Measurements from ENCODE around the gene RNF224. TPM values are rescaled to one million over a fixed set of nuclear protein-coding genes. Genes with fewer than 3 reads are reported as not detected.
A peak's percentile ranks its signal among the peaks of the same experiment; 100 is the strongest.
"Not testable (repeated sequence)": the region's sequence is repeated elsewhere in the genome, so short reads cannot be mapped to it uniquely, and the experiment has no call there.

Gene RNF224
- total RNA-seq, 4 donors from 2014 or later = 0.21 TPM; not detected in 3

DNA sequence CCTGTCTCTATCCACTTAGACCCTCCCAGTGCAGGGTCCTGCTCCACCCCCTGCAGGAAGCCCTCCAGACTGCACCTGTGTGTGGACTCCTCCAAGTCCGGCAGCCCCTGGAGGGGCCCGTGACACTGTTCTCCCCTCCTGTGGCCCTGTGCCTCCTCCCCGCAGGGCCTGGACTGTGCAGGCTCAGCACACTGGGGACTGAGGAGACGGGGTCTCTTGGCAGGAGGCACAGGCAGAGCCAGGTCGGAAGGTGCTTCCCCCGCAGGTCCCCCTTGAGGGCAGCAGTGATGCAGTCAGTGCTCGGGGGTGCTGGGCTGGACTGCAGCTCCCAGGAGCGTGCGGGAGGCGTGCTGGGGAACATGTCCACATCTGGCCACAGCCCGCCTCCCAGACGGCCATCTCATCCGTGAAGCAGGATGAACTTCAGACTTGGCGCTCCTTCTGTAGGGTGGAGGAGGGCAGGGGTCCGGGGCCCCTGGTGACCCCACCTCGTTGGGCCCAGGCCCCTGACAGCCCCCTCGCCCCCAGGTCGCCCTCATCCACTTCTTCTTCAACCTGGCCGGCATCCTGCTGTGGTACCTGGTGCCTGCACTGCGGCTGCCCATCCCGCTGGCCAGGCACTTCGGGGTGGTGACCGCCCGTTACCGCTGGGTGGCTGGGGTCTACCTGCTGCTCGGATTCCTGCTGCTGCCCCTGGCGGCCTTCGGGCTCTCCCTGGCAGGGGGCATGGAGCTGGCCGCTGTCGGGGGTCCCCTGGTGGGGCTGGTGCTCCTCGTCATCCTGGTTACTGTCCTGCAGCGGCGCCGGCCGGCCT, 8.3 kb downstream of the RNF224 start:
- H3K27ac ChIP-seq = peak overlapping the region in 1 of 2 donors; percentile 22
- DNase-seq = no peak
- peaks cover 0 to 9% of the 10 kb centered on the region in 2 donors for H3K4me1 ChIP-seq
- no peak for TF ChIP-seq POLR2A (IDR thresholded peaks at IDR 0.05)
- TF ChIP-seq, protein P1, sequence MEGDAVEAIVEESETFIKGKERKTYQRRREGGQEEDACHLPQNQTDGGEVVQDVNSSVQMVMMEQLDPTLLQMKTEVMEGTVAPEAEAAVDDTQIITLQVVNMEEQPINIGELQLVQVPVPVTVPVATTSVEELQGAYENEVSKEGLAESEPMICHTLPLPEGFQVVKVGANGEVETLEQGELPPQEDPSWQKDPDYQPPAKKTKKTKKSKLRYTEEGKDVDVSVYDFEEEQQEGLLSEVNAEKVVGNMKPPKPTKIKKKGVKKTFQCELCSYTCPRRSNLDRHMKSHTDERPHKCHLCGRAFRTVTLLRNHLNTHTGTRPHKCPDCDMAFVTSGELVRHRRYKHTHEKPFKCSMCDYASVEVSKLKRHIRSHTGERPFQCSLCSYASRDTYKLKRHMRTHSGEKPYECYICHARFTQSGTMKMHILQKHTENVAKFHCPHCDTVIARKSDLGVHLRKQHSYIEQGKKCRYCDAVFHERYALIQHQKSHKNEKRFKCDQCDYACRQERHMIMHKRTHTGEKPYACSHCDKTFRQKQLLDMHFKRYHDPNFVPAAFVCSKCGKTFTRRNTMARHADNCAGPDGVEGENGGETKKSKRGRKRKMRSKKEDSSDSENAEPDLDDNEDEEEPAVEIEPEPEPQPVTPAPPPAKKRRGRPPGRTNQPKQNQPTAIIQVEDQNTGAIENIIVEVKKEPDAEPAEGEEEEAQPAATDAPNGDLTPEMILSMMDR (IDR thresholded peaks at IDR 0.05) = no peak
- no peaks in the 10 kb centered on the region for H3K36me3 ChIP-seq
- H3K9me3 ChIP-seq = no peaks in the 10 kb centered on the region
- intact Hi-C loops (cut with DNase I; ENCODE audit: low total_unique reads) = no loop called here
- peak overlapping the region in 1 of 2 donors; percentile 17 for H3K4me3 ChIP-seq
- peaks cover 0 to 4% of the 10 kb centered on the region in 2 donors for H3K27me3 ChIP-seq

DNA sequence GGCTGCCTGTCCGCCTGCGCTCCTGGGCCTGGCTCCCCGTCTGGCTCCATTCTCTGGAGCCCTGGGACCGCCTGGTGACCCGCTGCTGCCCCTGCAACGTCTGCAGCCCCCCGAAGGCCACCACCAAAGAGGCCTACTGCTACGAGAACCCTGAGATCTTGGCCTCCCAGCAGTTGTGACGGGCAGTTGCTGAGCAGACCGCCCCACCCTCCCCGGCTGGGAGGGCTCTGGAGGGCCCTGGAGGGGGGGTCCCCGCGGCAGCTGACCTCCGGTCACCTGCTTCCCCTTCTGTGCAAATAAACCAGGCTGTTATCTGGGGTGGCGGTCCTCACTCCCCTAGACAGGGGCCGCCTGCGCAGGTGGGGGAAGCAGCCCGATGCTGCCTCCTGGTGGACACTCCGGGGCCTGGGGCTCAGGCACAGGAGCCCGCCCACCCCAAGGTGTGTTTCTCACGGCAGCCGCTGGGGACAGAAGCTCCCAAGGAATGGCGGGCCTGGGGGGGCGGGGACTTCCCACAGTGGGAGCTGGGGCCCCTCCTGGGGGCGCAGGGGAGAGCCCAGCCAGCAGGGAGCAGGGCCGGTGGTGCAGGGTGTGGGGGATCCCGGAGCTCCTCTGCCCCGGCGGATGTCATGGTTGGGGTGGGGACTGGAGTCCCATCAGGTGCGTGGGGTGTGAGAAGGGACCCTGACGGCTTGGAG, 9.1 kb downstream of the RNF224 start:
- TF ChIP-seq, protein P1 (IDR thresholded peaks at IDR 0.05) = peak; percentile 95 to 100 (median 97)
- TF ChIP-seq POLR2A (IDR thresholded peaks at IDR 0.05) = no peak
- Histone ChIP-seq H3K4me3 (peak overlapping the region in 1 of 2 donors; percentile 17), H3K27me3 (peaks cover 0 to 4% of the 10 kb centered on the region in 2 donors), H3K9me3 (no peaks in the 10 kb centered on the region), H3K36me3 (no peaks in the 10 kb centered on the region), H3K27ac (peak overlapping the region in 1 of 2 donors; percentile 44), H3K4me1 (peaks cover 0 to 9% of the 10 kb centered on the region in 2 donors)
- intact Hi-C loops (cut with DNase I; ENCODE audit: low total_unique reads) = no loop called here
- peak; percentile 88 to 89 for DNase-seq

DNA sequence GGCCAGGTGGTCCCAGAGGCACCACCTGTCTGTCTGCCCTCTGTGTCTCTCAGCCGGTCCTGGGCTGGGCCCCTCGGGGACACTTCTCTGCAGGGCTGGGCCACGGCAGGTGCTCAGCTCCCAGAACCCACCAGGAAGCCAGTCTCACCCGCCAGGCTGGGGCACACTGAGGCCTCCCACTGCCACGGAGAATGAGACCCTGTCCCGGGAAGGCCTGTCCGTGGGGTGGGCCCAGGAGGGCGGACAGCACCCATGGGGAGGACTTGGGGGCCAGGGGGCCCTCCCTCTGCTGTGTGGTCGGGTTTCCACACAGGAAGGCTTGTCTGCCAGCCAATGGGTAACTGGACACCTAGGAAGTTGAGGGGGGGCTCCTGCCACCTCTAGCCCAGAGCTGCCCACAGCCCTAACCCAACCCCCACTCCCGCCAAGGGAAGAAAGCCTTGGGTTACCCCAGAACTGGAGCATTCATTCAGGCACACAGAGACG, 9.7 kb downstream of the RNF224 start:
- TF ChIP-seq, protein P1 (IDR thresholded peaks at IDR 0.05) = no peak
- no peak for TF ChIP-seq POLR2A (IDR thresholded peaks at IDR 0.05)
- H3K27ac ChIP-seq = peak overlapping the region in 1 of 2 donors; percentile 44

DNA sequence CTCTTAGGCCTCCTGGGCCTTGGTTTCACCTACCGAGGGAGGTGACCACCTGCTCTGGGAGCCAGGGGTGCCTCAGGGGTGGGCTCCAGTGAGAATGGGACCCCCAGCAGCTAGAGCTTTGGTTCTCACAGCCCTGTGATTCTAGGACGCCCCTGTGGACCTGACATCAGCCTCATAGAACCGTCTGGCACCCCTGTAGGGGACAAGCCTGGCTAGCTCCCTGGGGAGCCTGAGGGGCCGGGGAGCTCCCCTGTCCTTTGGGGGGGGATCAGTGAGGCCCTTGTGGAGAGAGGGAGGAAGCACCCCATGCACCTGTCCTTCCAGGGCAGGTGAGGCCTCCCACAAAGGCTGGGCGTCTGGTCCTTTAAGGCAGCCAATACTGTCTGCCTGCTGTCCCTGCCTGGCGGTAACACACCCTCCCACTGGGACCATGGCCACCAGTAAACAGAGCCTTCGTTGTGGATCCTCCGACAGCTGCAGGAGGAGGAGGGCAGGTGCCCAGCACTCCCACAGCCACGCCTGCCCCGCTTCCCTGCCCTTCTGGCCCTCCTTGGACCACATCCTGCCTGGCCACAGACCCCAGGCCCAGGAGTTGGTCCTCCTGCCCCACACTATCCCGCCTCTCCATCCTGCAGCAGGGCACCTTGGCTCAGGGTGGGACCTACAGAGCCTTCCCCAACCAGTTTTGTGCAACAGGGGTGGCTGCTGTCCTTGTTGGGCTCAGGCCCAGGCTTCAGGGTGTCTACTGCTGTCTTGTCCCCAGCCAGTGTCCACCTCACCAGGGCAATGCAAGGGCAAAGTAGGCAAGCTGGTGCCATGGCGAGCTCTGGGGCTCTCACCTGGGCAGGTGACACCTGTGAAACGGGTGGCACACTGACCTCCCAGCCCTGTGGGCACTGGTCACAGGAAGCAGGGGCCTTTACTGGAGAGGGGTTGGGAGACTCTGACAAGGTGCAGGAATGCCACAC, 10.7 kb downstream of the RNF224 start:
- Histone ChIP-seq H3K4me1 (peaks cover 5 to 9% of the 10 kb centered on the region in 2 donors), H3K27ac (no peak overlapping the region)
- intact Hi-C loops (cut with DNase I; ENCODE audit: low total_unique reads) = no loop called here

More for the DNA sequence above, 9.7 kb downstream of the RNF224 start:
- Histone ChIP-seq H3K4me1 (peaks cover 0 to 9% of the 10 kb centered on the region in 2 donors), H3K36me3 (no peaks in the 10 kb centered on the region), H3K9me3 (no peaks in the 10 kb centered on the region), H3K27me3 (peaks cover 0 to 4% of the 10 kb centered on the region in 2 donors), H3K4me3 (no peak overlapping the region)
- no peak for DNase-seq
- intact Hi-C loops (cut with DNase I; ENCODE audit: low total_unique reads) = no loop called here

DNA sequence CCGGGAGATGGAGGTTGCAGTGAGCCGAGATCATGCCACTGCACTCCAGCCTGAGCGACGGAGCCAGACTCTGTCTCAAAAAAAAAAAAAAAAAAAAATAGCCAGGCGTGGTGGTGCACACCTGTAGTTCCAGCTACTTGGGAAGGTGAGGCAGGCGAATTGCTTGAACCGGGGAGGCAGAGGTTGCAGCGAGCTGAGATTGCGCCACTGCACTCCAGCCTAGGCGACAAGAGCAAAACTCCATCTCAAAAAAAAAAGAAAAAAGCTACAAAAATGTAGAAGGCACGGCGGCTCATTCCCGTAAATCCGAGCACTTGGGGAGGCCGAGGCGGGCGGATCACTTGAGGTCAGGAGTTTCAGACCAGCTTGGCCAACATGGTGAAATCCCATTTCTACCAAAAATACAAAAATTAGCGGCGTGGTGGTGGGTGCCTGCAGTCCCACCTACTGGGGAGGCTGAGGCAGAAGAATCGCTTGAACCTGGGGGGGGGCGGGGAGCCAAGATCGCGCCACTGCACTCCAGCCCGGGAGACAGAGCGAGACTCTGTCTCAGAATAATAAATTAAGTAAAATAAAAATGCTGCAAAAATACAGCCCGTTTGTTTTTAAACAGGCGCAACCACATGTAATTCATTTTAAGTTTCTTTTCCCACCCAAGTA, 12.4 kb downstream of the RNF224 start:
- peak overlapping the region; percentile 56 to 70 for H3K4me3 ChIP-seq
- H3K9me3 ChIP-seq; intact Hi-C loops (cut with DNase I; ENCODE audit: low total_unique reads); H3K27me3 ChIP-seq; H3K4me1 ChIP-seq; H3K36me3 ChIP-seq; DNase-seq: not testable (repeated sequence)
- peak overlapping the region; percentile 76 to 93 for H3K27ac ChIP-seq

More for the DNA sequence above, 10.7 kb downstream of the RNF224 start:
- H3K36me3 ChIP-seq = no peaks in the 10 kb centered on the region
- TF ChIP-seq POLR2A (IDR thresholded peaks at IDR 0.05) = no peak
- TF ChIP-seq, protein P1 (IDR thresholded peaks at IDR 0.05) = no peak
- no peaks in the 10 kb centered on the region for H3K9me3 ChIP-seq
- H3K4me3 ChIP-seq = no peak overlapping the region
- H3K27me3 ChIP-seq = peaks cover 0 to under 1% of the 10 kb centered on the region in 2 donors
- DNase-seq = no peak
